HG02870 (cell line): ENCODE measurements around the gene FEZF1.

Experiments
- ATAC-seq: cut with Tn5 transposase; IDR thresholded peaks from one replicate; pipeline ENCODE4 v1.9.1; 2021; ENCODE audit warnings: mild to moderate bottlenecking, moderate library complexity; ENCODE audit not compliant: unreplicated experiment

The FEZF1 gene

GRCh38 chr7:122273117-122273516, 31.4 kb downstream of the FEZF1 start:
- no peak for ATAC-seq

- ATAC-seq = no peak
Observed at GRCh38 chr7:122269241-122269640, 35.3 kb downstream of the FEZF1 start.

GRCh38 chr7:122268101-122268500, 36.4 kb downstream of the FEZF1 start:
- ATAC-seq = no peak

- ATAC-seq = no peak
Observed at GRCh38 chr7:122262246-122262645, 42.3 kb downstream of the FEZF1 start.

GRCh38 chr7:122261442-122261841, 43.1 kb downstream of the FEZF1 start:
- ATAC-seq = no peak

GRCh38 chr7:122261016-122261415, 43.5 kb downstream of the FEZF1 start:
- ATAC-seq = no peak

GRCh38 chr7:122260336-122260735, 44.2 kb downstream of the FEZF1 start:
- ATAC-seq = no peak

GRCh38 chr7:122258971-122259370, 45.6 kb downstream of the FEZF1 start:
- ATAC-seq = no peak

- ATAC-seq = no peak
Observed at GRCh38 chr7:122257056-122257455, 47.5 kb downstream of the FEZF1 start.

- ATAC-seq = no peak
Observed at GRCh38 chr7:122256046-122256445, 48.5 kb downstream of the FEZF1 start.

- ATAC-seq = no peak
Observed at GRCh38 chr7:122255454-122255853, 49.1 kb downstream of the FEZF1 start.
